GM23338 (cell line): Measurements from ENCODE around the gene HTRA1. TPM values are rescaled to one million over a fixed set of nuclear protein-coding genes. Genes with fewer than 3 reads are reported as not detected.

Source experiments
- ATAC-seq: fragments of 200-7000 bp; cut with Tn5 transposase; 3 replicates; pipeline ENCODE4 v1.9.1; 2020
- DNase-seq: peaks from one replicate; pipeline ENCODE4 v3.0.0-alpha.2; 2015; ENCODE audit warnings: low spot score
- H2AFZ ChIP-seq: fragments of 200-600 bp; sonication (generic); 2 replicates; pipeline ENCODE4 v1.8.0; 2016; ENCODE audit warnings: antibody characterized with exemption, mild to moderate bottlenecking, moderate library complexity
- H3F3A ChIP-seq: fragments of 200-600 bp; sonication (generic); replicated peaks from 2 replicates; pipeline ENCODE4 v1.8.0; 2017; ENCODE audit warnings: antibody characterized with exemption, mixed run types, low read depth
- H3K27ac ChIP-seq: fragments of 200-600 bp; sonication (generic); 2 replicates; pipeline ENCODE4 v1.6.1; 2016; ENCODE audit warnings: low read depth
- H3K27me3 ChIP-seq: fragments of 200-600 bp; sonication (generic); 2 replicates; pipeline ENCODE4 v1.8.0; 2016; ENCODE audit warnings: mild to moderate bottlenecking, mixed run types, moderate library complexity; ENCODE audit not compliant: insufficient read depth
- H3K36me3 ChIP-seq: fragments of 200-600 bp; sonication (generic); 2 replicates; pipeline ENCODE4 v1.8.0; 2016; ENCODE audit warnings: mild to moderate bottlenecking; ENCODE audit not compliant: insufficient read depth
- H3K4me1 ChIP-seq: fragments of 200-600 bp; sonication (generic); 2 replicates; pipeline ENCODE4 v1.8.0; 2016; ENCODE audit warnings: mild to moderate bottlenecking, moderate library complexity; ENCODE audit not compliant: insufficient read depth
- H3K4me2 ChIP-seq: fragments of 200-600 bp; sonication (generic); 2 replicates; pipeline ENCODE4 v1.7.1; 2017; ENCODE audit warnings: mixed run types
- H3K4me3 ChIP-seq: fragments of 200-600 bp; sonication (generic); 2 replicates; pipeline ENCODE4 v1.6.1; 2016; ENCODE audit warnings: mixed run types
- H3K79me2 ChIP-seq: fragments of 200-600 bp; sonication (generic); replicated peaks from 2 replicates; pipeline ENCODE4 v1.8.0; 2017; ENCODE audit warnings: mild to moderate bottlenecking; ENCODE audit not compliant: insufficient read depth
- H3K9me2 ChIP-seq: fragments of 200-600 bp; sonication (generic); 2 replicates; pipeline ENCODE4 v1.8.0; 2017; ENCODE audit not compliant: insufficient read depth
- H4K20me1 ChIP-seq: fragments of 200-600 bp; sonication (generic); replicated peaks from 2 replicates; pipeline ENCODE4 v1.8.0; 2017; ENCODE audit warnings: mild to moderate bottlenecking; ENCODE audit not compliant: insufficient read depth
- H3K27ac Mint-ChIP-seq: 2 replicates; pipeline ENCODE4 v1.8.0; 2020; ENCODE audit warnings: inconsistent platforms, mild to moderate bottlenecking, moderate library complexity, mixed read lengths
- H3K27me3 Mint-ChIP-seq: 3 replicates; pipeline ENCODE4 v1.8.0; 2022; ENCODE audit warnings: low read depth, mild to moderate bottlenecking, moderate library complexity, mixed read lengths, inconsistent platforms; ENCODE audit not compliant: insufficient read depth, poor library complexity
- H3K36me3 Mint-ChIP-seq: 3 replicates; pipeline ENCODE4 v1.8.0; 2021; ENCODE audit warnings: low read depth, mild to moderate bottlenecking, inconsistent platforms, moderate library complexity, mixed read lengths
- H3K4me1 Mint-ChIP-seq: 3 replicates; pipeline ENCODE4 v1.8.0; 2020; ENCODE audit warnings: mild to moderate bottlenecking, inconsistent platforms, mixed read lengths
- H3K4me3 Mint-ChIP-seq: 3 replicates; pipeline ENCODE4 v1.8.0; 2021; ENCODE audit warnings: moderate library complexity, mild to moderate bottlenecking, inconsistent platforms, mixed read lengths
- H3K9me3 Mint-ChIP-seq: 3 replicates; pipeline ENCODE4 v1.8.0; 2020; ENCODE audit warnings: moderate library complexity, mild to moderate bottlenecking, inconsistent platforms, mixed read lengths
- CREB1 ChIP-seq: fragments of 250-450 bp; sonication (Bioruptor Pico); IDR thresholded peaks from 2 replicates; pipeline ENCODE4 v1.5.0; 2020; ENCODE audit warnings: low read depth, mild to moderate bottlenecking, moderate library complexity
- EZH2phosphoT487 ChIP-seq: fragments of 200-600 bp; sonication (generic); IDR thresholded peaks from one replicate; pipeline ENCODE4 v1.8.1; 2018; ENCODE audit warnings: antibody characterized with exemption; ENCODE audit not compliant: unreplicated experiment
- JUNB ChIP-seq: IDR thresholded peaks from one replicate; pipeline ENCODE4 v1.6.1; 2016; ENCODE audit warnings: antibody characterized with exemption; ENCODE audit not compliant: unreplicated experiment
- REST ChIP-seq: IDR thresholded peaks from one replicate; pipeline ENCODE4 v1.6.1; 2018; ENCODE audit warnings: antibody characterized with exemption; ENCODE audit not compliant: unreplicated experiment
- ZNF462 ChIP-seq: fragments of 250-450 bp; sonication (Bioruptor Pico); IDR thresholded peaks from 2 replicates; pipeline ENCODE4 v1.5.0; 2020; ENCODE audit warnings: mild to moderate bottlenecking, moderate library complexity
- polyA plus RNA-seq: library from polyadenylated mRNA; unstranded; fragments of >200 nt; fragmentation: Nextera tagmentation; extraction: Ambion mirVana; gene quantifications from 2 replicates; pipeline ENCODE4 v1.2.1, GENCODE V29; 2016
- total RNA-seq: library from RNA; depleted of rRNA; stranded (reverse); fragments of >200 nt; shearing (Covaris generic); gene quantifications from 2 replicates; pipeline ENCODE4 v1.2.3, GENCODE V29; 2014
- TF ChIP-seq, protein P1 (sequence below), 2 experiments: fragments of 200-600 bp in 1 of 2; sonication (generic) in 1 of 2; conservative IDR thresholded peaks; 2 replicates each; pipeline versions ENCODE4 v1.5.1 to v1.6.1; 2016 to 2017; ENCODE audit warnings: antibody characterized with exemption in 2 of 2, low read depth in 2 of 2, mild to moderate bottlenecking in 2 of 2, moderate library complexity in 1 of 2

The HTRA1 gene
- total and polyA plus RNA-seq, 2 experiments from 2014 or later: 8.1 to 16.1 TPM

GRCh38 chr10:122507616-122508015 lies 46.3 kb downstream of the HTRA1 start (continued):
- no peak for TF ChIP-seq REST

GRCh38 chr10:122508021-122508420 lies 46.7 kb downstream of the HTRA1 start:
- TF ChIP-seq JUNB: no peak
- TF ChIP-seq ZNF462 (CRISPR knock-in tag): no peak
- no peak for TF ChIP-seq CREB1 (CRISPR knock-in tag)
- TF ChIP-seq, protein P1, sequence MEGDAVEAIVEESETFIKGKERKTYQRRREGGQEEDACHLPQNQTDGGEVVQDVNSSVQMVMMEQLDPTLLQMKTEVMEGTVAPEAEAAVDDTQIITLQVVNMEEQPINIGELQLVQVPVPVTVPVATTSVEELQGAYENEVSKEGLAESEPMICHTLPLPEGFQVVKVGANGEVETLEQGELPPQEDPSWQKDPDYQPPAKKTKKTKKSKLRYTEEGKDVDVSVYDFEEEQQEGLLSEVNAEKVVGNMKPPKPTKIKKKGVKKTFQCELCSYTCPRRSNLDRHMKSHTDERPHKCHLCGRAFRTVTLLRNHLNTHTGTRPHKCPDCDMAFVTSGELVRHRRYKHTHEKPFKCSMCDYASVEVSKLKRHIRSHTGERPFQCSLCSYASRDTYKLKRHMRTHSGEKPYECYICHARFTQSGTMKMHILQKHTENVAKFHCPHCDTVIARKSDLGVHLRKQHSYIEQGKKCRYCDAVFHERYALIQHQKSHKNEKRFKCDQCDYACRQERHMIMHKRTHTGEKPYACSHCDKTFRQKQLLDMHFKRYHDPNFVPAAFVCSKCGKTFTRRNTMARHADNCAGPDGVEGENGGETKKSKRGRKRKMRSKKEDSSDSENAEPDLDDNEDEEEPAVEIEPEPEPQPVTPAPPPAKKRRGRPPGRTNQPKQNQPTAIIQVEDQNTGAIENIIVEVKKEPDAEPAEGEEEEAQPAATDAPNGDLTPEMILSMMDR (conservative IDR thresholded peaks at IDR 0.05; ENCODE audit: low read depth in 2 of 2): no peak
- no peak for TF ChIP-seq EZH2phosphoT487
- DNase-seq (no peak), ATAC-seq (no peak)
- Mint-ChIP-seq H3K4me1 (peaks cover 9% of the 10 kb centered on the region; the same call in 2 of the 3 replicates), H3K27me3 (peaks cover 3% of the 10 kb centered on the region), H3K27ac (no peak overlapping the region), H3K36me3 (no peaks in the 10 kb centered on the region; the same call in 2 of the 3 replicates), H3K4me3 (no peak overlapping the region), H3K9me3 (no peaks in the 10 kb centered on the region)
- Histone ChIP-seq H3K4me1 (no peaks in the 10 kb centered on the region), H3K4me3 (no peak overlapping the region), H3K36me3 (no peaks in the 10 kb centered on the region), H3K27me3 (no peaks in the 10 kb centered on the region), H3K4me2 (no peak overlapping the region), H3K79me2 (no peaks in the 10 kb centered on the region), H3K27ac (no peak overlapping the region), H4K20me1 (no peaks in the 10 kb centered on the region), H3F3A (no peaks in the 10 kb centered on the region), H2AFZ (no peak overlapping the region), H3K9me2 (no peaks in the 10 kb centered on the region)
